GM21360 (cell line): ENCODE results near the gene CDC42BPG.

Source experiments
- ATAC-seq: cut with Tn5 transposase; IDR thresholded peaks from one replicate; pipeline ENCODE4 v1.9.1; 2021; ENCODE audit warnings: mild to moderate bottlenecking, moderate library complexity; ENCODE audit not compliant: unreplicated experiment

Gene CDC42BPG, protein sequence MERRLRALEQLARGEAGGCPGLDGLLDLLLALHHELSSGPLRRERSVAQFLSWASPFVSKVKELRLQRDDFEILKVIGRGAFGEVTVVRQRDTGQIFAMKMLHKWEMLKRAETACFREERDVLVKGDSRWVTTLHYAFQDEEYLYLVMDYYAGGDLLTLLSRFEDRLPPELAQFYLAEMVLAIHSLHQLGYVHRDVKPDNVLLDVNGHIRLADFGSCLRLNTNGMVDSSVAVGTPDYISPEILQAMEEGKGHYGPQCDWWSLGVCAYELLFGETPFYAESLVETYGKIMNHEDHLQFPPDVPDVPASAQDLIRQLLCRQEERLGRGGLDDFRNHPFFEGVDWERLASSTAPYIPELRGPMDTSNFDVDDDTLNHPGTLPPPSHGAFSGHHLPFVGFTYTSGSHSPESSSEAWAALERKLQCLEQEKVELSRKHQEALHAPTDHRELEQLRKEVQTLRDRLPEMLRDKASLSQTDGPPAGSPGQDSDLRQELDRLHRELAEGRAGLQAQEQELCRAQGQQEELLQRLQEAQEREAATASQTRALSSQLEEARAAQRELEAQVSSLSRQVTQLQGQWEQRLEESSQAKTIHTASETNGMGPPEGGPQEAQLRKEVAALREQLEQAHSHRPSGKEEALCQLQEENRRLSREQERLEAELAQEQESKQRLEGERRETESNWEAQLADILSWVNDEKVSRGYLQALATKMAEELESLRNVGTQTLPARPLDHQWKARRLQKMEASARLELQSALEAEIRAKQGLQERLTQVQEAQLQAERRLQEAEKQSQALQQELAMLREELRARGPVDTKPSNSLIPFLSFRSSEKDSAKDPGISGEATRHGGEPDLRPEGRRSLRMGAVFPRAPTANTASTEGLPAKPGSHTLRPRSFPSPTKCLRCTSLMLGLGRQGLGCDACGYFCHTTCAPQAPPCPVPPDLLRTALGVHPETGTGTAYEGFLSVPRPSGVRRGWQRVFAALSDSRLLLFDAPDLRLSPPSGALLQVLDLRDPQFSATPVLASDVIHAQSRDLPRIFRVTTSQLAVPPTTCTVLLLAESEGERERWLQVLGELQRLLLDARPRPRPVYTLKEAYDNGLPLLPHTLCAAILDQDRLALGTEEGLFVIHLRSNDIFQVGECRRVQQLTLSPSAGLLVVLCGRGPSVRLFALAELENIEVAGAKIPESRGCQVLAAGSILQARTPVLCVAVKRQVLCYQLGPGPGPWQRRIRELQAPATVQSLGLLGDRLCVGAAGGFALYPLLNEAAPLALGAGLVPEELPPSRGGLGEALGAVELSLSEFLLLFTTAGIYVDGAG (N-terminal part only)

GRCh38 chr11:64844330-64845128 is at the start of gene CDC42BPG:
Gene CDC42BPG, minus strand, starts transcription at chr11:64844653. Its CDS starts 84 bp downstream, at chr11:64844569.
- ATAC-seq: no peak

DNA sequence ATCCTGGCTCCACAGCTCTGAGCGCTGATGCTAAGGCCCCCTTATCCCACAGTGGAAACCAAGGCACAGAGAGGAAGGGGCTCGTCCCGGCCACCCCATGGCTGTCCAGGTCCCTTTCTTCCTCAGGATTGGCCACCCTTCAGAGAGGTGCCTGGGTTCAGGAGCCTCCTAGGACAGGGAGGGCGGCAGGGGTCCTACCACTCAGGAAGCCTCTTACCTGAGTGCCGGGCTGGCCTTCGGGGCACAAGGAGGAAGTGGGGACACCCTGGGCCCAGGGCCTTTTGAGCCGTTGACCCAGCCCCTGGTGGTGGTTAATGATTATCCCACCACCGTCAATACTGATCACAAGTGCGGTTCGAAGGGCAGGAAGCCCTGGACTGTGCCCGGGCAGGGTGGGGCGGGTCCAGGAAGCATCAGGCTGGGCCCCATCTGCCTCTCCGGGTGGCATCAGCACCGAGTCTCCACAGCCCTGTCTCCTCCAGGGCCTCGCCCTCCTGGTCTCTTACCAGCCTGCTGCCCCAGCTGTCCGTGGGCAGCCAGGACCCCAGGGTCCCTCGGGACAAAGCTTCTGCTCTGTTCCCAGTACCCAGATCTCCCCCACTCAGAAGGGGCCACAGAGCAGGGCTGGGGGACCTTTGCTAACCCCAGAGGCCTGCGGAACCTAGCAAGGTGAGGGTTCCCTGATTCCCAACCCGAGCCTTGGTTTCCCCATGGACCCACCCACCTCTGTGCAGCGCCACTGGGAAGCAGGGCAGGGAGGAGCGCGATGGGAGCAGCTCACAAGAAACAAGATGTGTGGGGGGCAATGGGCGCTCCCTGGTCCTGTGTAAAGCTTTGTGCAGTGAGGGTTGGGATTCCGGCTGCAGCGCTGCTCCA is 49.0 kb upstream of the CDC42BPG start:
- ATAC-seq: no peak

DNA sequence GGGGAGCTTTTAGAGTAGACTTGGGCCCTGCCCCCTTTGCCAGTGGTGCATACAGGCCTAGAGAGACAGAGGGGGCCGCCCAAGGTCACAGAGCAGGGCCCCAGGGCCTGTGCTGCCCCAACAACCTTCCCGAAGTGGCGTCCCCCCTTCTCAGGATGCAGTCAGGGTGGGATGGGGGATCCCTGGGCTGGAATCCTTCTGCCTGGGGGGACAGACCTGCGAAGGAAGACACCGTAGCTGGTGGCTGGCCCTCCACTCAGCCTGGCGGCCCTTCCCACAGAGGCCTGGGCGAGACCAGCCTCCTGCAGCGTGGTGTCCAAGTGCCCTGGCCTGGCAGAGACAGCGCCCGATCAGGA is 48.4 kb upstream of the CDC42BPG start:
- ATAC-seq: no peak

DNA sequence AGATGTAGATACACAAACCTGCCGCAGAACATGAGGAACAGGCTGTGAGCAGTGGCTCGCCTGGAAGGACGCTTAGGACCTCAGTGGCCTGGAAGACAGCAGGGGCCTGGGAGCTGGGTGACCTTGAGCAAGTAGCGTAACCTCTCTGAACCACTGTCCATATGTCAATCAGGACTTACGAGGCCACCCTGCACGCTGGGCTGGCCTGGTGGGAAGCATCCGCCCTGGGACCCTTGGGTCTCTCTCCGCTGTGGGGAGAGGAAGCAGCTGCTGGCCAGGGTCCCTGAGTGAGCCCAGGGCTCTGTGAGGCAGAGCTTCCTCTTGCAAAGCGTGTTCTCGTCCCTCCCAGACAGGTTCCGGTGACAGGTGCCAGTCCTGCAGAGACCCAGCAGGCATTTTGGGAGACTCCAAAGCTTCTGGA is 48.0 kb upstream of the CDC42BPG start:
- ATAC-seq: no peak

GRCh38 chr11:64891880-64892279 is 47.4 kb upstream of the CDC42BPG start:
- ATAC-seq: no peak

- no peak for ATAC-seq
These were observed 46.9 kb upstream of the CDC42BPG start for GRCh38 chr11:64891215-64891848.

GRCh38 chr11:64890522-64890939 is 46.1 kb upstream of the CDC42BPG start:
- no peak for ATAC-seq

DNA sequence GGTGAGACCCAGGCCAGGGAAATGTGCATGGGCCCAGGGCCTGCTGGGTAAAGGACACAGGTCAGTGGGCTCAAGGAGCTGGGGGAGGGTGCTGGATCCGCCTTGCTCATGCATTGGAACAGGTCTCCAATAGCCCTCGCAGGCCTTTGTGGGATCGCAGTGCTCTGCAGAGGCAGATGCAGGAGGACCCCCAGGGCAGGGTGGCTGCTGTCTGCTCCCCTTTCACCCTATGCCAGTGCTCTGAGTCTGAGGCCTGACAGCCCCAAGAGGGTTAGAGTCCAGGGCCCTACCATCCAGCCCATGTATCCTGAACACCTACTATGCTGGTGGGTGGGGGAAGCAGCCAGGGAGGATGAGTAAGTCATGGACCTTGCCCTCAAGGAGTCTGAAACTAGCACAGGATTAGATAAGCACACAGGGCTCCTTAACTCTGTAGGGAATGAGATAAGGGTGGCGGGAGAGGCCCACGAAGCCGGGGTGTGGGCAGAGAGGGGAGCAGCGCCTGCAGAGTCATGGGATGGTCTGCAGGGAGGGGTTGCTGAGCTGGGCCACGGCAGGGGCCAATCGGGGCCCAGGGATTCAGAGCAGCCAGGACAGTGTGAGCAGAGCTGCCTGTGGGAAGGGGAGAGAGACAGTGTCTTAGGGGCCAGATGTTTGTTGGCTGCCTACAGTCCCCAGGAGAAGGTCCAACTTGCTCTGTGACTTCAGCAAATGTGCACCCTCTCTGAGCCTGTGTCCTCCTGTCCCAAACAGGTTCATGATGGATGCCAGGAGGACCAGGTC is 44.5 kb upstream of the CDC42BPG start:
- ATAC-seq: no peak

- ATAC-seq: no peak
These were observed 43.9 kb upstream of the CDC42BPG start for GRCh38 chr11:64888406-64888728.

- peak; percentile 71 for ATAC-seq
These were observed 43.4 kb upstream of the CDC42BPG start for GRCh38 chr11:64887757-64888405.

DNA sequence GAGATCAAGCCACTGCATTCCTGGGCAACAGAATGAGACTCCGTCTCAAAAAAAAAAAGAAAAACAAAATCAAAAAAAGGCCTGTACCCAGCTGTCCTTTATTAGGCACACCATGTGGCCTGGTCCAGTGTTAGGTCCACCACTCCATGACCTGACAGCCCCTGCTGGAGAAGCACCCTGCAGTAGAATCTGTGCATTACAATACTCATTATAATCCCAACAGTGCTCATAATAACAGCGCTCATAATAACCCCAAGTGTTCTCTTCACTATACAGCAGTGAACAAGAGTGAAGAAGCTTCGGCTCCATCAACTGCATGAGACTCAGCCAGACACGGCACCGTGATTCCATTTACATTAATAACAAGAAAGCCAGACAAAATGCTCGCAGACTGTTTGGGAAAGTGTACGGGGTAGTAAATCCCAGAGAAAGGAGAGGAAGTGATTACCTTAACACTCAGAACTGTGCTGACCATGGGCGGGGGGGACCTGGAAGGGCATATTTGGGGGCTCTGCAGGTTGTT is 42.8 kb upstream of the CDC42BPG start:
- ATAC-seq: no peak

- ATAC-seq: no peak
These were observed 41.2 kb upstream of the CDC42BPG start for GRCh38 chr11:64885367-64886286.

- ATAC-seq: no peak
These were observed 39.6 kb upstream of the CDC42BPG start for GRCh38 chr11:64884019-64884418.

DNA sequence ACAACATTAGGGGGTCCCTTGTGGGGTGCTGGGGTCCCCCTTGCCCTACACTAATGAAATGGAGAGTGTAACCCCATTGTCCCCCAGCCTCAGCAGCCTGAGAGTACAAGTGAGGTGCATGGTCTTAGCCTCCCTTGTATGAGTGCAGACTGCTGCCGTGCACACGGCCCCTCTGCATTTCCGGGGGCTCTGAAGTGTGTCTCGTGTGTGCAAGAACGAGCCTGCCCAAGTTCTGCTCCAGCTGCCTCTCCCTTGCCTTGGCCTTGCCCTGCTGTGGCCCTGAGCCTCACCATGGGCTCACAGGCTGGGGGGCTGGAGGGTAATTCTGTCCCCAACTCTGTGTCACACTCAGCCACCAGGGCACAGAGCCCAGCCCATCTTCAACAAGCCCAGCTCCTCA is 39.1 kb upstream of the CDC42BPG start:
- no peak for ATAC-seq

DNA sequence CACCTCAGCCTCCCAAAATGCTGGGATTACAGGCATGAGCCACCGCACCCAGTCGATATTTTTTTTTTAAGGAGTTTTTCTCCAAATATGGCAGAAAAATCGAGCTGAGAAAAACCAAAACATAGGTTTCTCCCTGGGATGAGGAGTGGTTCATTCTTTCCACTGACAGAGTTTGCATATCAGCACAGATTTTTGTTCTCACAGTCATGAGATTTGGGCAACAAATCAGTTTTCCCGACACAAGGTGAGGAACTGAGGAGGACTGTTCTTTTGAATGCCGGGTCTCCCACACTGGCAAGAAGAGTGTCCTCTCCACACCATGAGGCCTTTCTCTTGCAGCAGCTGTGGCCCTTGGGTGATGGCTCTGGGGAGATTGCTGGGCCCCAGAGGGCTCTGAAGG is 37.8 kb upstream of the CDC42BPG start:
- no peak for ATAC-seq

DNA sequence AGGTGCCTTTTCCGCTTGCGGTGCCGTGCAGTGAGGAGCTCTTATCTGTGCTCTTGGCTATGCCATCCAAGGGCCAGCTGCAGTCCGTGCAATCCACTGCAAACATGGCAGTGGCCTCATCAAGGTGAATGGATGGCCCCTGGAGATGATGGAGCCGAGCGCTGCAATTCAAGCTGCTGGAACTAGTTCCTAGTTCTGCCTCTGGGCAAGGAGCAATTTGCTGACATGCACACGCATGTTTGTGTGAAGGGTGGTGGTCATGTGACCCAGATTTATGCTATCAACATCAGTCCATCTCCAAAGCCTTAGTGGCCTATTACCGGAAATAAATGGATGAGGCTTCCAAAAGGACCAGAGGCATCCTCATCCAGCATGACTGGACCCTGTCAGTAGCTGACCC is 37.0 kb upstream of the CDC42BPG start:
- ATAC-seq: no peak
